HG03103 (cell line): ENCODE results near the gene ISX.

Experiments used
- ATAC-seq: cut with Tn5 transposase; IDR thresholded peaks from one replicate; pipeline ENCODE4 v1.9.1; 2021; ENCODE audit warnings: low read depth; ENCODE audit not compliant: unreplicated experiment

ISX gene

GRCh38 chr22:35103761-35104160 is 37.8 kb downstream of the ISX start:
- ATAC-seq = no peak

GRCh38 chr22:35104491-35104890 is 38.5 kb downstream of the ISX start:
- ATAC-seq = no peak

- ATAC-seq = no peak
Measured at GRCh38 chr22:35109616-35110015, 43.7 kb downstream of the ISX start.

GRCh38 chr22:35111244-35111643 is 45.3 kb downstream of the ISX start:
- ATAC-seq = no peak

- no peak for ATAC-seq
Measured at GRCh38 chr22:35113341-35113740, 47.4 kb downstream of the ISX start.

GRCh38 chr22:35114131-35114980 is 48.4 kb downstream of the ISX start:
- ATAC-seq = no peak

GRCh38 chr22:35115515-35115914 is 49.6 kb downstream of the ISX start:
- ATAC-seq = no peak

GRCh38 chr22:35116269-35116668 is 50.3 kb downstream of the ISX start:
- ATAC-seq = no peak

GRCh38 chr22:35116817-35117216 is 50.9 kb downstream of the ISX start:
- no peak for ATAC-seq

- ATAC-seq = no peak
Measured at GRCh38 chr22:35119494-35119893, 53.5 kb downstream of the ISX start.

GRCh38 chr22:35124691-35125219 is 58.8 kb downstream of the ISX start:
- ATAC-seq = no peak

- ATAC-seq = no peak
Measured at GRCh38 chr22:35126993-35127392, 61.0 kb downstream of the ISX start.

- peak; percentile 41 for ATAC-seq
Measured at GRCh38 chr22:35128637-35129036, 62.7 kb downstream of the ISX start.

GRCh38 chr22:35131525-35132000 is 65.6 kb downstream of the ISX start:
- ATAC-seq = no peak

- no peak for ATAC-seq
Measured at GRCh38 chr22:35132568-35132967, 66.6 kb downstream of the ISX start.

GRCh38 chr22:35133702-35134380 is 67.9 kb downstream of the ISX start:
- no peak for ATAC-seq

GRCh38 chr22:35134637-35135036 is 68.7 kb downstream of the ISX start:
- no peak for ATAC-seq

- no peak for ATAC-seq
Measured at GRCh38 chr22:35135165-35135564, 69.2 kb downstream of the ISX start.
